Cardiac fibroblast (primary cell): Measurements from ENCODE around the gene TRIP4.

ENCODE experiments used
- DNase-seq, 2 donors: peaks; one replicate each; pipeline versions ENCODE4 v3.0.0 to v3.0.0-alpha.2; 2010; ENCODE audit warnings: low read depth in 2 of 2
- H3K4me3 ChIP-seq, 2 donors: replicated peaks in 1 of 2; 1 replicate in 1 of 2; 2 replicates in 1 of 2; pipeline ENCODE4 v1.5.1; 2011; ENCODE audit warnings: low read depth in 2 of 2, low read length in 2 of 2, mild to moderate bottlenecking in 2 of 2, moderate library complexity in 1 of 2
- CTCF ChIP-seq: IDR thresholded peaks from one replicate; pipeline ENCODE4 v1.5.1; 2011; ENCODE audit warnings: low read depth, mild to moderate bottlenecking, low read length, inconsistent platforms

Gene TRIP4

GRCh38 chr15:64444836-64445235 lies 57.2 kb downstream of the TRIP4 start:
- no peak for DNase-seq

GRCh38 chr15:64447536-64448315 lies 60.1 kb downstream of the TRIP4 start:
- no peak for DNase-seq
- TF ChIP-seq CTCF, result no peak

More at GRCh38 chr15:64444836-64445235, 57.2 kb downstream of the TRIP4 start:
- H3K4me3 ChIP-seq, result no peak overlapping the region
- TF ChIP-seq CTCF, result no peak

GRCh38 chr15:64452988-64453688 lies 65.5 kb downstream of the TRIP4 start:
- no peak overlapping the region for H3K4me3 ChIP-seq
- no peak for TF ChIP-seq CTCF
- peak in 1 of 2 donors; percentile 69 for DNase-seq

More at GRCh38 chr15:64447536-64448315, 60.1 kb downstream of the TRIP4 start:
- H3K4me3 ChIP-seq, result no peak overlapping the region

- TF ChIP-seq CTCF, result no peak
- no peak overlapping the region for H3K4me3 ChIP-seq
Measured at GRCh38 chr15:64453689-64454037, 66.0 kb downstream of the TRIP4 start.

GRCh38 chr15:64454282-64454681 lies 66.6 kb downstream of the TRIP4 start:
- no peak overlapping the region for H3K4me3 ChIP-seq
- TF ChIP-seq CTCF, result no peak
- no peak for DNase-seq

More at GRCh38 chr15:64453689-64454037, 66.0 kb downstream of the TRIP4 start:
- no peak for DNase-seq

GRCh38 chr15:64455961-64456371 lies 68.3 kb downstream of the TRIP4 start:
- DNase-seq, result peak in 1 of 2 donors; percentile 50
- H3K4me3 ChIP-seq, result no peak overlapping the region
- TF ChIP-seq CTCF, result no peak
